GM19372 (cell line): ENCODE data around the gene RIC8B.

Experiments
- ATAC-seq: cut with Tn5 transposase; IDR thresholded peaks from one replicate; pipeline ENCODE4 v1.9.1; 2021; ENCODE audit warnings: mild to moderate bottlenecking, low read depth, moderate library complexity; ENCODE audit not compliant: unreplicated experiment

Gene RIC8B

DNA sequence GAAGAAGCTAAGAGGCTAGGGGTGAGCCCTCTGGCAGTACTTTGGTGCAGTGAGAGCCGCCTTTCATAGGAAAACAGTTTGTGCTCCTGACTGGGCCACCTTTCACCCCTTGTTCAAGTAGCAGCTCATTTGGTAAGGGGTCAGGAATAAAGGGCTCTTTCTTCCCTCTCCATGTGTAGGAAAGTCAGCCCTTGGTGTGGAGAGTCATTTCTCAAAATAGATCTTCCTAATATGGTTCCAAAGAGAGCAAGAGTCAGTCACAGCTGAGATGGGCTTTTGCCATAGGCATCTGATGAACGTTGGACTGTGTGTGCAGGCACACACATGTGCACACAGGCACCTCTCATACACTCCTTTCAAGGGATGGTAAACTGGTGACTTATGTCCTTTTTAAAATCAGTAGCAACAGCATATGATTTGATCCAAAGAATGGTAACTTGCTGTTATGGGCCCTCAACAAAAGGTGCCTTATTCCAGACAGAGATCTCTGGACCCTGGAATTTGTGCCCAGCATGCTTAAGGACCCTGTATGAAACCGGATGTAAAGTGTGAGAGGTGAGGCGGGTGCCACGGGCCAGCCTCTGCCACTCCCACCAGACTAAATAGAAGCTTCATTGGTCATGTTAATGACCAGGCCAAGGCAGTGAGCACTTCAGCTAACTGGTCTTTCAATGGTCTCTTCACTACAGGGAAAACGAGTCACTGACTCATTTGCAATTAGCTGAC lies 16.7 kb upstream of the RIC8B start:
- no peak for ATAC-seq

DNA sequence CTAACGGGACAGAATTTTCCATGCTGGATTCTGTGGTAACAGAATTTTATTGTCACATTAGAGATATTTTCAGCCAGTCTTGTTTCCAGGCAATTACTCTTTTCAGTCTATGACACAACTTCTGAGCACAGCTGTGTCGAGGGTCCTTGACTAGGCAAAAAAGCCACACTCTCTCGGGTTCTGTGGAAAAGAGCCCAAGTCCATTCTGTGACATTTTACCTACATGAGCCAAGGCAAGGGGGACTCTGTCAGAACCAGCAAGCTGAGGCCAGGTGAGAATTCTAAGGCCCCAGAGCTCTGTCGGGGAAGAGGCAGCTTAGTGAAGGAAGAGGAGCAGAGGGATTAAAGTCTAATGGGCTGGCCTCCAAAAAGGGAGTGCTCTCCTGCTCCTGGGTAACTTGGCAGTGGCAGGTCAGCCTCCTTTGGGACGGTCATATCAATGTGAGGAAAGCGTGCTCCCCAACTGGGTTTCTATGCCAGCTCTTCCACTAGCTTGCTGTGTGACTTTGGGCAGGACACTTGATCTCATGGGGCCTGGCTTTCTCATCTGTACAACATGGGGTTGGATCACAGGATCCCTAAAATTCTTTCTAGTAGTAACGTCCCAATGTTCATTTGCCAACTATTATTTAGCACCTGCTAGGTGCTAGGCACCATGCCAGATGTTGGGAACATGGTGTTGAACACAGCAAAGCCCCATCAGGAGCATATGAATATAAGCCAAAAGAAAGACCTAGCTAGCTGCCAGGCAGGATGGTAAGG lies 16.0 kb upstream of the RIC8B start:
- no peak for ATAC-seq

DNA sequence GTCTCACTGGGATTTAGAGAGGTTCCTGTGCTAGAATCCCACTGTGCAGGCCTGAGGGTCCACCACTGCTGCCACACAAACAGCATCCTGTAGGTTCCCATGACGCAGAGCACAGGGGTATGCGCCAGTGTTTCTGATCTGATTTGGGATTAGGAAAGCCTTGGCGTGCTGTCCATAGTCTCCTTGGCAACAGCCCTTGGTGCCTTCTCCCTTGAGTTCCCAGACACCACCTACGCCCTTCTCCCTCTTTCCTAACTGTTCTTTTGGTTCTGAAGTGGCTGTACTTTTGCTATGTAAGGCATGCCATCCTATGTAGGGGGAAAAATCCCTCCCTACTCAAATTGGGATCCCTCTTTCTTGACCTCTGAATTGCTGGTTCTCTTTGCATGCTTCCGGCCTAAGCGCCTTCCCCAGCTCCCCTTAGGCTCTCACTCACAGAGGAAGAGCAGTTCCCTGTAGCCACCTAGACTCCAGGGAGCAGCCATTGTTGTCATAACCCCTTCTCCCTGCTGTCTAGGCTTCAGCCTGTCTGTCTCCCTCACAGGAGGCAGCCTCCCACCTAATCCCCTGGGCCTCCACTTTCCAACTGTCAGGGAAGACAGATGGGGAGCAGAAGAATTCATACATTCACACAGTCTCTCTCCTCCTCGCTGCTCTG lies 14.8 kb upstream of the RIC8B start:
- ATAC-seq: peak; percentile 25

DNA sequence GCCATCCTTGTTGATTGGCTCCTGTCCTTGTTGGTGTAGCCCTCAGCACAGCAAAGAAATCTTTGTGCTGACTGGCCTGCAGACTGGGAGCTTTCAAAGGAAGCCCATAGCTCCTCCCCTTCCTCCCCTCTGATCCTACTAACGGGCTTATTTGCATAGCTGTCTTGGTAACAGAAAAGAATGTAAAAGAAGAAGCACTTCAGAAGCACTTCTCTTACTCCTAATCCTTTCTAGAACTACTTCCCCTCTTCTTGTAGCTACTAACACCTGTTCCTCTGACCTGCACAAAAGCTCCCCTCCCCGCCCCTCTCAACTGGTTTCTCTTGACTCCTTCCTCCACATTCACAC lies 14.3 kb upstream of the RIC8B start:
- peak; percentile 97 for ATAC-seq

GRCh38 chr12:106764220-106764619 lies 10.3 kb upstream of the RIC8B start:
- ATAC-seq: no peak

DNA sequence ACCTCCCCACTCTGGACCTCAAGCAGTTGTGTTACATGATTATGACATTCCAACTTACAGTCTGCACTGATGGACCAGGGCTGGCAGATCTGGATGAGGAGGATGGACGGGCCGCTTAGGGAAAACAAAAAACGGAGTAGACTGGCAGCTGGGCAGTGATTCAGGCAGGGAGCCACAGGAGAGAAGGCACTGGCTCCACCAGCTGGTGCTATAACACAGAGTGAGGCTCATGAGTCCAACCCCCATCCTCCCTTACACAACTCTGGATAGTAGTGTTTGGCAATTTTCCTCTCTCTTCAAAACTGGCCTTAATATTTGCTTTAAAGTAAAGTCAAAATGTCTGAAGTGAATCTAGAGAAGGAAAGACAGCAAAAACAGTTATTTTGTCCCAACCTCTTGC lies 9.7 kb upstream of the RIC8B start:
- no peak for ATAC-seq

- ATAC-seq: no peak
Observed at GRCh38 chr12:106766393-106766826, 8.1 kb upstream of the RIC8B start.

DNA sequence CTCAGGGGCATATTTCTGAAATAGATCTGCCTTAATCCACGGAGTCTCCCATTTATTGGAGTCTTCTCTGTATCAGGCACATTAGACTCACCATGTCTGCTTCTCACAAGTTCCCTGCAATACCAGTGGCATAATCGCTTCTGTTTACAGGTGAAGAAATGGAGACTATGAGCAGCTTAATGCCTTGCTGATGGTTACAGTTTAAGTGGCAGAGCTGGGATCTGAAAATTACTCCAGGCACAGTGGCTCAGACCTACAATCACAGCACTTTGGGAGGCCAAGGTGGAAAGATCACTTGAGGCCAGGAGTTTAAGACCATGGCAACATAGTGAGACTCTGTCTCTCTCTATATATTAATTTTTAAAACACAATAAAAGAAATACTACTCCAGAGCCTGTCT lies 7.3 kb upstream of the RIC8B start:
- no peak for ATAC-seq

DNA sequence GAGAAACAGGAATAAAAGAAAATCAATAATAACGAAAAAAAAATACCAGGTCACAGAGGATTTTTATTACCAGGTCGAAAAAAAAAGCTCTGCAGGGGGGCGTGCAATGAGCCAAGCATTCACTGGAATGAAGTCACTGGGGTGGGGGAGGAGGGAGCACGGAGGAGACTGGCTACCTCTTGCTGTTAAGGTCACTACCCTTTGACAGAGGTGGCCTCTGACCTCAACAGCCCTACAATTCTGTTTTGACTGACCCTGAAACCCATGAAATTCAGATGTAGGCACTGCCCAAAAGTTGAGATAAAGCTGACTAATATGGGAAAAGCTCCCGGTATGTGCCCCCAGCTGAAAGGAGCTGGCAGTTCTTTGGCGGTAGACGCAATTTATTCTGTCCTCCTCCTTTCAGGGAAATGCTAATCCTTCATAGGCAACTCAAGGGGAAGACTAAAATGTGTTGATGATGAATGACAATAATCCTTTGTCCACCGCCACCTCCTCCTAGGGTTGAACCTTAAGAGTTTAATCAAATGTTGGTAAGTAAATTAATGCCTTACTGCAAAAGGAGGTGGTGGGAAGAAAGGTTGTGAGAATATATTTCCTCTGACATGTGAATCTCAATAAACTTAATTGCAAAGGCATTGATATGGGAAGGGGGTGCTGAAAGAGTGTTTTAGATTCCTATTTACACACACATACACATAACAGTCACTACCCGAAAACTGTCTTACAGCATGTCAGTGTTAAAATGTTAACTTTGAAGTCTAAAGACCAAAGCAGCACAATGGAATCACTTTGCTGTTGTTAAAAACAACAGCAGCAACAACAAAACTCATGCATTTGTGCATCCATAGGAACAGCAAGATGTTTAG lies 6.3 kb upstream of the RIC8B start:
- no peak for ATAC-seq

- no peak for ATAC-seq
Observed at GRCh38 chr12:106769078-106769477, 5.4 kb upstream of the RIC8B start.

- ATAC-seq: no peak
Observed at GRCh38 chr12:106769546-106769945, 4.9 kb upstream of the RIC8B start.

GRCh38 chr12:106771425-106771824 lies 3.1 kb upstream of the RIC8B start:
- no peak for ATAC-seq

DNA sequence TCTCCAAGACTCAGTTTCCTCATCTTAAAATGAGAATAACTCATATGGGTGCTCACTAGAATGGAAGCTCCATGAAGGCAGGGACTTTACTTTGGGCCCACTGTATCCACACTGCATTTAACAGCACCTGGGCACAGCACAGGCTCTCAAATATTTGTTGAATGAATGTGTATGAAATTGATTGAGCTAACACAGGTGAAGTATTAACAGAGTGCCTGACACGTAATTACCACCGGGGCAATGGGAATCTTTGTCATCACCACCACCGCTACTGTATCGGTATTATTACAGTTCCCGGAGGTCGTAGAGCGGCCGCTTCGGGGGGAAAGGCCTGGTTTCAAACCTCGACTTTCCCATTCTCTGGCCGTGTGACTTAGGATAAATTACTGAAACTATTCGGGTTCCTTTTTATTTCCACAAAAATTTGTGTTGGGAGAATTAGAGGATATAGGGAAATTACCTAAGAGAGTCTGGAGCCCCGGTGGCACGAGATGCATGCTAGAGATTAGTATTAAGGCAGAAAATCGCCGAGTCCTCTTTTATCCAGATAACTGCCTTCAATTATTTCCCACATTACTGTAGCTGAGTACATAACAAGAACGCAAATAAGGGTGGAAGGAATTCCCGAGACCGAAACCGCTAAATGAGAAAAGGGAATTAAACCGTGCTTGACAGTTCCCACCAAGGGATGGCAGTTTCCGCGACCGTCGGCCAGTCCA lies 1.0 kb upstream of the RIC8B start:
- ATAC-seq: no peak

DNA sequence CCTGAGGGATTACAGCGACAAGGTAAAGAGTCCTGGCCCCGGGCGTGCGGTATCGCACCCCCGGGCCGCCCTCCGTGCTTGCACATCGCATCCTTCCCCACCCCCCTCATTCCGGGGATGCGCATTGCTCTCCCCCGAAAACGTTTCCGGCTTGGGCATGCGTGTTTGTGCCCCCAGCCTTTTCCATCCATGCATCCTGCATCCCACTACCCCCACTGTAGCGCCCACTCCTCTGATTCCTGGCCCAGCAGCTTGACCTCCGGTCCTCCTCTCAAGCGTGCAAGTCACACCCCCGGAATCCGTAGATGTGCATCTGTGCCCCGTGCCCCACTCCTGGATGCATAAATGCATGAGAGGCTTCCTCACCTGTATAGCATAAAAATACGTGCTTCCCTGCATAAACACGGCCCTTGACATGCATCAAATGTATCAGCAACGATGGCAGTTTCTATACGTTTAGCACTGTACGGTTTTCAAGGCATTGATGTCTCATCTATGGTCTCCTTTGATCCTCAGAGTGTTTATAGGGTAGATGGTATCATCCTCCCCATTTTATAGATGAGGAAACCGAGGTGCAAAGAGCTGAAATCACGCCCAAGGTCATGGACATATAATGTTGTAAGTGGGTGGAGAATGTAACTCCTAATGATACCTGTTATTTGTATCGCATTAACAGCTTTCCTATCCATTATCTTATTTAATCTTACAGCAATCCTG lies 484 bp downstream of the RIC8B start:
- no peak for ATAC-seq

- ATAC-seq: no peak
Observed at GRCh38 chr12:106776897-106777296, 2.4 kb downstream of the RIC8B start.

- no peak for ATAC-seq
Observed at GRCh38 chr12:106780010-106780631, 5.6 kb downstream of the RIC8B start.

GRCh38 chr12:106782619-106783018 lies 8.1 kb downstream of the RIC8B start:
- no peak for ATAC-seq

DNA sequence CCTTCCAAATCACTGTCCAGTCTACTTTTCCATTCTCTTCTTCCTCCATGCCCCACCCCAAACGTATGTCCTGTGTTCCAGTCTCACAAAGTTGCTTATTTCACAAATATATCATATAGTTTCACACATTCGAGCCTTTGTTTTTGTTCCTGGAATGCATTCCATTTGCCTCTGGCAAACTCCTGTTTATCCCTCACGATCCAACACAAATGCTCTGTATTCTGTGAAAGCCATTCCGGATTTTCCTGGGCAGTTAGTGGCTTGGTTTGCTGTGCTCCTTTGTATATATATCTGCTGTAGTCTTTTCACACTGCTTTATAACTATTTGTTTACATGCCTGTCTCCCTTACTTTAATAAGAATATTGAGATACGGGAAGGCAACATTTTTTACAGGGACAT lies 9.0 kb downstream of the RIC8B start:
- no peak for ATAC-seq

DNA sequence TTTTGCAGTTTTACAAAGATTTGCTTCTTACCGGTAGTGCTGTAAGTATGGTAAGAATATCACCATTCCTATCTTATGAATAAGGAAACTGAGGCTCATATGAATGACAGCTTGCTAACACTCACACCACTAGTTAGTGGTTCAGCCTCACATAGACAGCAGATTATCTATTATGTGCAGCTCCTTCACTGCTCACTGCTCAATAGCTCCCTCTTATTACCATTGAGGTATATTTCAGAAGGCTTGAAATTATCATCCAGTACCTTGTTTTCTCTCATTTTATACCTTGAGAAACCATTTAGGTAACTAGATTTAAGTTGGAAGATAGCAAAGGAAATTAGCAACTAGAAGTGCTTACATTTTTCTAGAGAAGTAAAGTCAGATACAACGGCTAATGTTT lies 15.5 kb downstream of the RIC8B start:
- ATAC-seq: no peak
